H9 (cell line): Measurements from ENCODE around the gene TMEM165. TPM values are rescaled to one million over a fixed set of nuclear protein-coding genes. Genes with fewer than 3 reads are reported as not detected.

Experiments used
- DNase-seq: peaks from one replicate; pipeline ENCODE4 v3.0.0-alpha.2; 2017
- H2AFZ ChIP-seq: one replicate; pipeline ENCODE4 v1.6.1; 2013; ENCODE audit warnings: mild to moderate bottlenecking, low read length, control low read depth, moderate library complexity
- H2AK5ac ChIP-seq: 2 replicates; pipeline ENCODE4 v1.6.1; 2013; ENCODE audit warnings: low read length, control low read depth, mixed read lengths; ENCODE audit not compliant: insufficient read length
- H2BK120ac ChIP-seq: one replicate; pipeline ENCODE4 v1.6.1; 2013; ENCODE audit warnings: low read depth, mild to moderate bottlenecking, low read length, control low read depth, inconsistent platforms; ENCODE audit not compliant: poor library complexity, severe bottlenecking
- H2BK12ac ChIP-seq: 2 replicates; pipeline ENCODE4 v1.6.1; 2013; ENCODE audit warnings: low read length, control low read depth, mixed read lengths, low read depth; ENCODE audit not compliant: insufficient read length
- H2BK15ac ChIP-seq: 2 replicates; pipeline ENCODE4 v1.6.1; 2013; ENCODE audit warnings: low read depth, low read length, control low read depth
- H2BK20ac ChIP-seq: one replicate; pipeline ENCODE4 v1.6.1; 2013; ENCODE audit warnings: low read depth, mild to moderate bottlenecking, low read length, control low read depth, inconsistent platforms; ENCODE audit not compliant: poor library complexity, severe bottlenecking
- H2BK5ac ChIP-seq: 2 replicates; pipeline ENCODE4 v1.6.1; 2013; ENCODE audit warnings: low read length, control low read depth, mixed read lengths; ENCODE audit not compliant: insufficient read length
- H3K14ac ChIP-seq: 2 replicates; pipeline ENCODE4 v1.6.1; 2013; ENCODE audit warnings: low read length, control low read depth; ENCODE audit not compliant: insufficient read depth
- H3K18ac ChIP-seq: 2 replicates; pipeline ENCODE4 v1.6.1; 2013; ENCODE audit warnings: low read depth, mild to moderate bottlenecking, mixed read lengths, low read length, control low read depth; ENCODE audit not compliant: insufficient read length
- H3K23ac ChIP-seq: 2 replicates; pipeline ENCODE4 v1.6.1; 2013; ENCODE audit warnings: low read length, control low read depth, mixed read lengths, low read depth; ENCODE audit not compliant: insufficient read length
- H3K23me2 ChIP-seq: 2 replicates; pipeline ENCODE4 v1.6.1; 2013; ENCODE audit warnings: low read depth, mild to moderate bottlenecking, mixed read lengths, low read length, control low read depth; ENCODE audit not compliant: insufficient read length, poor library complexity, severe bottlenecking
- H3K27ac ChIP-seq: 2 replicates; pipeline ENCODE4 v1.5.1; 2013; ENCODE audit warnings: low read length, control low read depth, mixed read lengths, low read depth; ENCODE audit not compliant: insufficient read length
- H3K27me3 ChIP-seq: 2 replicates; pipeline ENCODE4 v1.6.1; 2013; ENCODE audit warnings: low read length, control low read depth, inconsistent platforms; ENCODE audit not compliant: insufficient read depth
- H3K4ac ChIP-seq: 2 replicates; pipeline ENCODE4 v1.6.1; 2013; ENCODE audit warnings: low read depth, mild to moderate bottlenecking, control low read depth, inconsistent platforms, low read length, moderate library complexity
- H3K4me1 ChIP-seq: 2 replicates; pipeline ENCODE4 v1.6.1; 2013; ENCODE audit warnings: low read length, control low read depth, inconsistent platforms; ENCODE audit not compliant: insufficient read depth
- H3K4me2 ChIP-seq: 2 replicates; pipeline ENCODE4 v1.6.1; 2013; ENCODE audit warnings: low read length, control low read depth, mixed read lengths; ENCODE audit not compliant: insufficient read length, insufficient read depth
- H3K56ac ChIP-seq: 2 replicates; pipeline ENCODE4 v1.6.1; 2013; ENCODE audit warnings: low read depth, mild to moderate bottlenecking, mixed read lengths, low read length, control low read depth; ENCODE audit not compliant: insufficient read length
- H3K79me1 ChIP-seq: 2 replicates; pipeline ENCODE4 v1.6.1; 2013; ENCODE audit warnings: low read depth, mild to moderate bottlenecking, moderate library complexity, low read length, control low read depth, inconsistent platforms; ENCODE audit not compliant: insufficient read depth, poor library complexity, severe bottlenecking
- H3K79me2 ChIP-seq: 2 replicates; pipeline ENCODE4 v1.6.1; 2013; ENCODE audit warnings: low read length, control low read depth, inconsistent platforms; ENCODE audit not compliant: insufficient read depth
- H3K9ac ChIP-seq: 2 replicates; pipeline ENCODE4 v1.6.1; 2013; ENCODE audit warnings: low read length, control low read depth, mixed read lengths; ENCODE audit not compliant: insufficient read length; ENCODE audit errors: extremely low read depth
- H3K9me3 ChIP-seq: one replicate; pipeline ENCODE4 v1.6.1; 2013; ENCODE audit warnings: low read depth, low read length, inconsistent platforms; ENCODE audit not compliant: control insufficient read depth
- H3T11ph ChIP-seq: one replicate; pipeline ENCODE4 v1.6.1; 2013; ENCODE audit warnings: mild to moderate bottlenecking, low read length, control low read depth, inconsistent platforms
- H4K20me1 ChIP-seq: one replicate; pipeline ENCODE4 v1.6.1; 2013; ENCODE audit not compliant: control insufficient read depth, insufficient read length, insufficient read depth
- H4K5ac ChIP-seq: 2 replicates; pipeline ENCODE4 v1.6.1; 2013; ENCODE audit warnings: low read depth, mild to moderate bottlenecking, mixed read lengths, low read length, control low read depth; ENCODE audit not compliant: insufficient read length
- H4K8ac ChIP-seq: replicated peaks from 2 replicates; pipeline ENCODE4 v1.6.1; 2013; ENCODE audit warnings: low read length, control low read depth, mixed read lengths, low read depth; ENCODE audit not compliant: insufficient read length
- H4K91ac ChIP-seq: 2 replicates; pipeline ENCODE4 v1.6.1; 2013; ENCODE audit warnings: low read depth, mild to moderate bottlenecking, moderate library complexity, mixed read lengths, low read length, control low read depth; ENCODE audit not compliant: insufficient read length
- H3K27ac Mint-ChIP-seq, 3 experiments: 2 replicates in 2 of 3; 3 replicates in 1 of 3; pipeline ENCODE4 v1.8.0; 2020 to 2021; ENCODE audit warnings: mixed read lengths in 3 of 3, mild to moderate bottlenecking in 1 of 3, moderate library complexity in 1 of 3
- H3K27me3 Mint-ChIP-seq: 2 replicates; pipeline ENCODE4 v1.8.0; 2021; ENCODE audit warnings: low read depth, mild to moderate bottlenecking, moderate library complexity, mixed read lengths
- H3K36me3 Mint-ChIP-seq, 3 experiments: 2 replicates in 2 of 3; 3 replicates in 1 of 3; pipeline ENCODE4 v1.8.0; 2020 to 2021; ENCODE audit warnings: low read depth in 3 of 3, mixed read lengths in 3 of 3; ENCODE audit not compliant: insufficient read depth in 1 of 3
- H3K4me1 Mint-ChIP-seq, 2 experiments: 2 replicates each; pipeline ENCODE4 v1.8.0; 2020; ENCODE audit warnings: mixed read lengths in 2 of 2
- H3K4me3 Mint-ChIP-seq, 2 experiments: 2 replicates in 1 of 2; 3 replicates in 1 of 2; pipeline ENCODE4 v1.8.0; 2020 to 2021; ENCODE audit warnings: mild to moderate bottlenecking in 2 of 2, mixed read lengths in 2 of 2, moderate library complexity in 1 of 2
- H3K9me3 Mint-ChIP-seq, 2 experiments: 2 replicates in 1 of 2; 3 replicates in 1 of 2; pipeline ENCODE4 v1.8.0; 2020; ENCODE audit warnings: mild to moderate bottlenecking in 2 of 2, mixed read lengths in 2 of 2, moderate library complexity in 1 of 2
- WGBS: extraction: QIAGEN DNeasy Blood & Tissue Kit; methylation state at CpG from one replicate; pipeline ENCODE4 v1.1.7; 2013; ENCODE audit warnings: missing lambda C conversion rate, low lambda C conversion rate, mixed read lengths; ENCODE audit not compliant: insufficient read length; ENCODE audit errors: extremely low coverage; 5-methylcytosine and 5-hydroxymethylcytosine counted together
- total RNA-seq: library from RNA; stranded (reverse); gene quantifications from 2 replicates; pipeline ENCODE4 v1.2.1, GENCODE V29; 2021
- TF ChIP-seq, protein P1 (sequence below): fragments of 200-600 bp; sonication (generic); conservative IDR thresholded peaks from 3 replicates; pipeline ENCODE4 v1.8.0; 2021; ENCODE audit warnings: antibody characterized with exemption, mild to moderate bottlenecking

TMEM165 gene
- total RNA-seq, 1 experiment from 2014 or later = 87.2 TPM

DNA sequence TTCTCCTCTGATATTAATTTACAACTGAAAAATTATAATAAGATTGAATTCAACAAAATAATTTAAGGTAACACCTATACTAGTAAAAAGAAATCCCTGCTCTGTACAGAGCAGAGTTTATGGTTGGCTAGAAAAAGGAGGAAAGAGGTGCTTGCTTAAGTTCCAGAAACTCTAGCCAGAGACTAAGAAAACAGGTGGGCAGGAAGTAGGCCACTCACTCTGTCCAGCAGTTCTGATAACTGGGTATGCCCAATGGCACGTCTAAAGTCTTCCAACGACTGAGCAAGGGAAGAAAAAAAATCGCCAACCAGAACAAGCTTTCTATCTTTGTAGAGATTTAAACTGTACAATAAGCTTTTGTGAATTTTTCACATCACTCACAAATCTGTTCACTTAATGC, 42.1 kb downstream of the TMEM165 start:
- H3K4ac ChIP-seq = no peak overlapping the region
- no peak overlapping the region for H2AFZ ChIP-seq
- H2BK20ac ChIP-seq = no peak overlapping the region
- H3T11ph ChIP-seq = no peak overlapping the region
- H3K36me3 Mint-ChIP-seq = peaks cover 19 to 51% (median 42%) of the 10 kb centered on the region in 3 experiments; a peak in 6 of 7 replicates
- no peaks in the 10 kb centered on the region for H3K23me2 ChIP-seq
- H2BK5ac ChIP-seq = no peak overlapping the region
- no CpG with 5 or more reads among the region's 3 CpGs for WGBS
- no peak overlapping the region for H2AK5ac ChIP-seq
- no peak overlapping the region for H3K18ac ChIP-seq
- H3K27ac ChIP-seq = no peak overlapping the region
- no peaks in the 10 kb centered on the region for H3K4me1 ChIP-seq
- no peaks in the 10 kb centered on the region for H3K79me1 ChIP-seq
- DNase-seq = no peak
- no peaks in the 10 kb centered on the region for H3K9me3 ChIP-seq
- H3K27me3 ChIP-seq = no peaks in the 10 kb centered on the region
- H3K4me1 Mint-ChIP-seq = peaks cover 14 to 28% of the 10 kb centered on the region in 2 experiments
- no peak overlapping the region for H4K91ac ChIP-seq
- no peak overlapping the region for H3K4me3 Mint-ChIP-seq
- H3K27ac Mint-ChIP-seq = no peak overlapping the region
- H3K14ac ChIP-seq = no peak overlapping the region
- H4K5ac ChIP-seq = no peak overlapping the region
- no peaks in the 10 kb centered on the region for H3K27me3 Mint-ChIP-seq
- TF ChIP-seq, protein P1, sequence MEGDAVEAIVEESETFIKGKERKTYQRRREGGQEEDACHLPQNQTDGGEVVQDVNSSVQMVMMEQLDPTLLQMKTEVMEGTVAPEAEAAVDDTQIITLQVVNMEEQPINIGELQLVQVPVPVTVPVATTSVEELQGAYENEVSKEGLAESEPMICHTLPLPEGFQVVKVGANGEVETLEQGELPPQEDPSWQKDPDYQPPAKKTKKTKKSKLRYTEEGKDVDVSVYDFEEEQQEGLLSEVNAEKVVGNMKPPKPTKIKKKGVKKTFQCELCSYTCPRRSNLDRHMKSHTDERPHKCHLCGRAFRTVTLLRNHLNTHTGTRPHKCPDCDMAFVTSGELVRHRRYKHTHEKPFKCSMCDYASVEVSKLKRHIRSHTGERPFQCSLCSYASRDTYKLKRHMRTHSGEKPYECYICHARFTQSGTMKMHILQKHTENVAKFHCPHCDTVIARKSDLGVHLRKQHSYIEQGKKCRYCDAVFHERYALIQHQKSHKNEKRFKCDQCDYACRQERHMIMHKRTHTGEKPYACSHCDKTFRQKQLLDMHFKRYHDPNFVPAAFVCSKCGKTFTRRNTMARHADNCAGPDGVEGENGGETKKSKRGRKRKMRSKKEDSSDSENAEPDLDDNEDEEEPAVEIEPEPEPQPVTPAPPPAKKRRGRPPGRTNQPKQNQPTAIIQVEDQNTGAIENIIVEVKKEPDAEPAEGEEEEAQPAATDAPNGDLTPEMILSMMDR = no peak
- H4K20me1 ChIP-seq = no peaks in the 10 kb centered on the region
- H3K23ac ChIP-seq = no peak overlapping the region
- H2BK12ac ChIP-seq = no peak overlapping the region
- H3K9me3 Mint-ChIP-seq = no peaks in the 10 kb centered on the region
- H4K8ac ChIP-seq = no peak overlapping the region
- H2BK15ac ChIP-seq = no peak overlapping the region
- H3K9ac ChIP-seq = no peak overlapping the region
- no peaks in the 10 kb centered on the region for H3K79me2 ChIP-seq
- H2BK120ac ChIP-seq = no peak overlapping the region
- no peak overlapping the region for H3K56ac ChIP-seq
- H3K4me2 ChIP-seq = no peak overlapping the region
